Measurements from ENCODE around the gene TSPAN4.

TSPAN4 gene

GRCh38 chr11:863023-863909, 20.6 kb downstream of the TSPAN4 start:
- DNase-seq (ENCODE audit: low read depth in 3 of 3, low spot score in 1 of 3): no peak

GRCh38 chr11:863910-864827, 21.5 kb downstream of the TSPAN4 start:
- DNase-seq (ENCODE audit: low read depth in 3 of 3, low spot score in 1 of 3): no peak

- no peak for DNase-seq (ENCODE audit: low read depth in 3 of 3, low spot score in 1 of 3)
These were observed 22.2 kb downstream of the TSPAN4 start for GRCh38 chr11:864898-865297.

GRCh38 chr11:865462-866430, 23.1 kb downstream of the TSPAN4 start:
- DNase-seq (ENCODE audit: low read depth in 3 of 3, low spot score in 1 of 3): no peak

GRCh38 chr11:866481-866880, 23.8 kb downstream of the TSPAN4 start:
- DNase-seq (ENCODE audit: low read depth in 3 of 3, low spot score in 1 of 3): no peak

- no peak for DNase-seq (ENCODE audit: low read depth in 3 of 3, low spot score in 1 of 3)
These were observed 25.3 kb downstream of the TSPAN4 start for GRCh38 chr11:867856-868358.

- no peak for DNase-seq (ENCODE audit: low read depth in 3 of 3, low spot score in 1 of 3)
These were observed 25.7 kb downstream of the TSPAN4 start for GRCh38 chr11:868394-868793.

GRCh38 chr11:868802-869201, 26.1 kb downstream of the TSPAN4 start:
- no peak for DNase-seq (ENCODE audit: low read depth in 3 of 3, low spot score in 1 of 3)

- no peak for DNase-seq (ENCODE audit: low read depth in 3 of 3, low spot score in 1 of 3)
These were observed 26.9 kb downstream of the TSPAN4 start for GRCh38 chr11:869399-870126.

GRCh38 chr11:870127-870413, 27.4 kb downstream of the TSPAN4 start:
- DNase-seq (ENCODE audit: low read depth in 3 of 3, low spot score in 1 of 3): no peak

GRCh38 chr11:870418-870817, 27.8 kb downstream of the TSPAN4 start:
- no peak for DNase-seq (ENCODE audit: low read depth in 3 of 3, low spot score in 1 of 3)

- DNase-seq (ENCODE audit: low read depth in 3 of 3, low spot score in 1 of 3): no peak
These were observed 28.8 kb downstream of the TSPAN4 start for GRCh38 chr11:871472-871871.

GRCh38 chr11:872799-873198, 30.1 kb downstream of the TSPAN4 start:
- DNase-seq (ENCODE audit: low read depth in 3 of 3, low spot score in 1 of 3): no peak

GRCh38 chr11:873706-874105, 31.1 kb downstream of the TSPAN4 start:
- no peak for DNase-seq (ENCODE audit: low read depth in 3 of 3, low spot score in 1 of 3)

GRCh38 chr11:875203-875602, 32.6 kb downstream of the TSPAN4 start:
- no peak for DNase-seq (ENCODE audit: low read depth in 3 of 3, low spot score in 1 of 3)

- DNase-seq (ENCODE audit: low read depth in 3 of 3, low spot score in 1 of 3): no peak
These were observed 33.2 kb downstream of the TSPAN4 start for GRCh38 chr11:875769-876301.

GRCh38 chr11:876545-876944, 33.9 kb downstream of the TSPAN4 start:
- DNase-seq (ENCODE audit: low read depth in 3 of 3, low spot score in 1 of 3): no peak

GRCh38 chr11:877565-877964, 34.9 kb downstream of the TSPAN4 start:
- no peak for DNase-seq (ENCODE audit: low read depth in 3 of 3, low spot score in 1 of 3)

GRCh38 chr11:880447-880846, 37.8 kb downstream of the TSPAN4 start:
- no peak for DNase-seq (ENCODE audit: low read depth in 3 of 3, low spot score in 1 of 3)

GRCh38 chr11:882596-882995, 39.9 kb downstream of the TSPAN4 start:
- no peak for DNase-seq (ENCODE audit: low read depth in 3 of 3, low spot score in 1 of 3)
